Peyer's patch (tissue), 4 donors: ENCODE results near the gene KSR2.

Experiments used
- CTCF ChIP-seq, 6 experiments: fragments of 450-650 bp in 4 of 6; fragments of 200-600 bp in 2 of 6; sonication (generic) in 1 of 6; IDR thresholded peaks; one replicate each; pipeline ENCODE4 v1.5.1; 2017 to 2019; ENCODE audit warnings: antibody characterized with exemption in 6 of 6, mild to moderate bottlenecking in 3 of 6, moderate library complexity in 1 of 6
- POLR2A ChIP-seq, 2 donors: fragments of 450-650 bp; IDR thresholded peaks; one replicate each; pipeline ENCODE4 v1.5.1; 2017; ENCODE audit warnings: antibody characterized with exemption in 2 of 2, mild to moderate bottlenecking in 2 of 2, moderate library complexity in 2 of 2

GRCh38 chr12:117595751-117596150, 373.0 kb downstream of the KSR2 start:
- TF ChIP-seq CTCF (IDR thresholded peaks at IDR 0.05) (no peak), POLR2A (IDR thresholded peaks at IDR 0.05) (no peak)
